IMR-90 (cell line): ENCODE measurements around the gene IDH3G. TPM values are rescaled to one million over a fixed set of nuclear protein-coding genes. Genes with fewer than 3 reads are reported as not detected.

Experiments used
- ATAC-seq: fragments of 200-7000 bp; cut with Tn5 transposase; 2 replicates; pipeline ENCODE4 v1.9.1; 2020; ENCODE audit warnings: low read depth, mild to moderate bottlenecking, moderate library complexity
- BruUV-seq: library from RNA; stranded (reverse); fragments of 400-500 nt; replicated peaks from 2 replicates; lab custom pipeline; 2021; lab: Mats Ljungman, UMichigan
- CTCF ChIA-PET: fragments of 300-600 bp; formaldehyde crosslinking; extraction: SDS; loops from one replicate; lab custom pipeline; 2021; ENCODE audit warnings: antibody characterized with exemption; lab: Yijun Ruan, JAX
- POLR2A ChIA-PET: fragments of 300-600 bp; sonication (Branson Sonifier 250); formaldehyde crosslinking; loops from one replicate; lab custom pipeline; 2022; ENCODE audit warnings: antibody characterized with exemption; ENCODE audit not compliant: unreplicated experiment; lab: Charles Lee
- DNase-seq: peaks from one replicate; pipeline ENCODE4 v3.0.0; 2013
- H2AFZ ChIP-seq: replicated peaks from 2 replicates; pipeline ENCODE3; 2013; ENCODE audit warnings: low read length, mild to moderate bottlenecking; ENCODE audit not compliant: poor library complexity
- H2AK5ac ChIP-seq: 2 replicates; pipeline ENCODE4 v1.6.1; 2013; ENCODE audit warnings: low read depth, low read length, inconsistent platforms
- H2AK9ac ChIP-seq: replicated peaks from 2 replicates; pipeline ENCODE3; 2013; ENCODE audit warnings: mild to moderate bottlenecking, low read depth, low read length, moderate library complexity; ENCODE audit not compliant: poor library complexity
- H2BK120ac ChIP-seq: 2 replicates; pipeline ENCODE4 v1.6.1; 2013; ENCODE audit warnings: low read depth, low read length, inconsistent platforms
- H2BK15ac ChIP-seq: 3 replicates; pipeline ENCODE4 v1.6.1; 2013; ENCODE audit warnings: low read depth, low read length, inconsistent platforms
- H2BK20ac ChIP-seq: 2 replicates; pipeline ENCODE4 v1.6.1; 2013; ENCODE audit warnings: low read depth, mild to moderate bottlenecking, inconsistent platforms, low read length, moderate library complexity
- H2BK5ac ChIP-seq: 2 replicates; pipeline ENCODE4 v1.6.1; 2013; ENCODE audit warnings: mild to moderate bottlenecking, low read depth, low read length, inconsistent platforms; ENCODE audit not compliant: poor library complexity, severe bottlenecking
- H3K14ac ChIP-seq: replicated peaks from 2 replicates; pipeline ENCODE4 v1.6.1; 2013; ENCODE audit warnings: low read depth, low read length, inconsistent platforms
- H3K18ac ChIP-seq: 2 replicates; pipeline ENCODE4 v1.6.1; 2013; ENCODE audit warnings: low read depth, low read length, control low read depth
- H3K23ac ChIP-seq: 2 replicates; pipeline ENCODE4 v1.6.1; 2013; ENCODE audit warnings: low read depth, low read length, inconsistent platforms
- H3K27ac ChIP-seq: 2 replicates; pipeline ENCODE4 v1.5.1; 2013; ENCODE audit warnings: mild to moderate bottlenecking, control low read depth, low read length; ENCODE audit not compliant: insufficient read depth
- H3K27me3 ChIP-seq: 2 replicates; pipeline ENCODE4 v1.6.1; 2013; ENCODE audit warnings: low read length; ENCODE audit not compliant: control insufficient read depth, insufficient read depth
- H3K36me3 ChIP-seq: 2 replicates; pipeline ENCODE4 v1.6.1; 2013; ENCODE audit warnings: low read length, mixed read lengths; ENCODE audit not compliant: control insufficient read depth, insufficient read depth
- H3K4ac ChIP-seq: 2 replicates; pipeline ENCODE4 v1.6.1; 2013; ENCODE audit warnings: low read depth, low read length, inconsistent platforms
- H3K4me1 ChIP-seq: 2 replicates; pipeline ENCODE4 v1.6.1; 2013; ENCODE audit warnings: low read length, mixed read lengths; ENCODE audit not compliant: control insufficient read depth, insufficient read depth
- H3K4me2 ChIP-seq: 2 replicates; pipeline ENCODE4 v1.6.1; 2013; ENCODE audit warnings: low read depth, mild to moderate bottlenecking, control low read depth, low read length, moderate library complexity
- H3K4me3 ChIP-seq: 2 replicates; pipeline ENCODE4 v1.5.1; 2013; ENCODE audit warnings: low read depth, mild to moderate bottlenecking, control low read depth, low read length, moderate library complexity; ENCODE audit not compliant: insufficient read depth
- H3K56ac ChIP-seq: 2 replicates; pipeline ENCODE4 v1.6.1; 2013; ENCODE audit warnings: low read length, inconsistent platforms; ENCODE audit not compliant: insufficient read depth; ENCODE audit errors: extremely low read depth
- H3K79me1 ChIP-seq, 2 experiments: 2 replicates each; pipeline ENCODE4 v1.6.1; 2013; ENCODE audit warnings: low read length in 2 of 2, inconsistent platforms in 1 of 2, low read depth in 1 of 2
- H3K9ac ChIP-seq: 2 replicates; pipeline ENCODE4 v1.6.1; 2013; ENCODE audit warnings: low read depth, low read length, control low read depth
- H3K9me1 ChIP-seq: 2 replicates; pipeline ENCODE4 v1.6.1; 2013; ENCODE audit warnings: low read length, inconsistent platforms; ENCODE audit not compliant: insufficient read depth
- H3K9me3 ChIP-seq: 2 replicates; pipeline ENCODE4 v1.6.1; 2013; ENCODE audit warnings: low read length; ENCODE audit not compliant: control insufficient read depth, insufficient read depth
- H4K20me1 ChIP-seq: 2 replicates; pipeline ENCODE4 v1.6.1; 2013; ENCODE audit warnings: low read length, inconsistent platforms; ENCODE audit not compliant: insufficient read depth
- H4K5ac ChIP-seq: 2 replicates; pipeline ENCODE4 v1.6.1; 2013; ENCODE audit warnings: mild to moderate bottlenecking, low read depth, low read length, control low read depth
- H4K8ac ChIP-seq, 2 experiments: 2 replicates each; pipeline ENCODE4 v1.6.1; 2013; ENCODE audit warnings: low read depth in 2 of 2, low read length in 2 of 2, control low read depth in 1 of 2, inconsistent platforms in 1 of 2
- H4K91ac ChIP-seq: 2 replicates; pipeline ENCODE4 v1.6.1; 2013; ENCODE audit warnings: low read depth, low read length, inconsistent platforms; ENCODE audit not compliant: insufficient read depth
- MAZ ChIP-seq: IDR thresholded peaks from 2 replicates; pipeline ENCODE4 v1.6.1; 2012; ENCODE audit warnings: low read depth, mild to moderate bottlenecking, low read length, improper control_type of control experiment, moderate library complexity, borderline replicate concordance
- MXI1 ChIP-seq: IDR thresholded peaks from 2 replicates; pipeline ENCODE4 v1.6.1; 2012; ENCODE audit warnings: low read depth, mild to moderate bottlenecking, low read length, moderate library complexity, borderline replicate concordance
- NFE2L2 ChIP-seq: fragments of 150-350 bp; IDR thresholded peaks from 2 replicates; pipeline ENCODE4 v1.6.1; 2016; ENCODE audit warnings: low read depth, mild to moderate bottlenecking, low read length
- WGBS, 2 experiments: methylation state at CpG; one replicate each; pipeline versions ENCODE4 v1.1.5 to v1.1.7; 2013; ENCODE audit warnings: missing lambda C conversion rate in 2 of 2; ENCODE audit not compliant: insufficient read length in 1 of 2; ENCODE audit errors: extremely low coverage in 2 of 2; 5-methylcytosine and 5-hydroxymethylcytosine counted together
- dilution Hi-C: fragments of 300-500 bp; cut with HindIII; formaldehyde crosslinking; loops from one replicate; pipeline ENCODE4 v1.14.3; 2018; ENCODE audit warnings: low sequenced_read_pairs; ENCODE audit not compliant: unreplicated experiment
- in situ Hi-C: fragments of 300-500 bp; cut with MboI; formaldehyde crosslinking; loops from 3 replicates; pipeline ENCODE4 v1.14.3; 2019; ENCODE audit warnings: low sequenced_read_pairs, inconsistent platforms, mixed read lengths
- intact Hi-C: fragments of 100-400 bp; cut with micrococcal nuclease; formaldehyde crosslinking; loops from 2 replicates; pipeline ENCODE4 v1.10.0; 2022
- polyA plus RNA-seq, 3 experiments: library from polyadenylated mRNA; depleted of rRNA; stranded (reverse); fragments of >200 nt; gene quantifications; 2 replicates each; pipeline ENCODE4 v1.2.3, GENCODE V29; 2012; ENCODE audit warnings: low replicate concordance in 1 of 3
- total RNA-seq: library from RNA; depleted of rRNA; stranded (reverse); fragments of >200 nt; gene quantifications from 2 replicates; pipeline ENCODE4 v1.2.3, GENCODE V29; 2012

The IDH3G gene
- total and polyA plus RNA-seq, 2 of the 4 experiments (the other 2 are of a cell fraction), result 79.4 to 85.7 TPM

- Histone ChIP-seq H3K56ac (no peak overlapping the region), H4K20me1 (no peaks in the 10 kb centered on the region), H3K27me3 (peaks cover 2% of the 10 kb centered on the region; the same call in 1 of the 2 replicates), H3K4me3 (no peak overlapping the region), H2BK15ac (no peak overlapping the region), H2AK9ac (no peak overlapping the region), H4K5ac (no peak overlapping the region), H4K8ac (no peak overlapping the region), H3K9me3 (peaks cover 3% of the 10 kb centered on the region; the same call in 1 of the 2 replicates), H3K4ac (no peak overlapping the region), H2AFZ (no peak overlapping the region), H3K9me1 (no peaks in the 10 kb centered on the region), H3K14ac (no peak overlapping the region), H3K18ac (no peak overlapping the region), H3K79me1 (no peaks in the 10 kb centered on the region), H2AK5ac (no peak overlapping the region), H3K4me2 (no peak overlapping the region), H3K27ac (no peak overlapping the region), H2BK5ac (no peak overlapping the region), H2BK120ac (no peak overlapping the region), H3K23ac (no peak overlapping the region), H3K9ac (no peak overlapping the region), H4K91ac (no peak overlapping the region), H3K36me3 (no peaks in the 10 kb centered on the region), H3K4me1 (no peaks in the 10 kb centered on the region), H2BK20ac (no peak overlapping the region)
- no peak for ATAC-seq
- POLR2A ChIA-PET, result no interaction called here
- dilution Hi-C loops (no loop called here), intact Hi-C loops (no loop called here), in situ Hi-C loops (no loop called here)
- CTCF ChIA-PET, result interaction anchor here (1.4 kb wide), 1 partner anchor 9 kb away, joined by 3 read pairs; the partner anchor contains the start of gene PLXNB3
- TF ChIP-seq MXI1, result no peak
- no peak for TF ChIP-seq NFE2L2
- no peak for TF ChIP-seq MAZ
- WGBS, 2 experiments, result no CpG with 5 or more reads among the region's 1 CpG
- no TSS peak for BruUV-seq
- no peak for DNase-seq
These were observed 39.0 kb downstream of the IDH3G start for GRCh38 chrX:153755136-153755535.
